Central memory CD8-positive, alpha-beta T cell (primary cell): ENCODE results near the gene ZFHX3.

Experiments used
- ATAC-seq: fragments of 150-1000 bp; cut with Tn5 transposase; replicated peaks from 2 replicates; pipeline ENCODE4 v1.10.0; 2022; ENCODE audit warnings: mild to moderate bottlenecking, moderate FRiP score, moderate number of reproducible peaks; ENCODE audit not compliant: poor library complexity, severe bottlenecking; ENCODE audit errors: extremely low read depth
- DNase-seq, 2 donors: peaks; one replicate each; pipeline ENCODE4 v3.0.0; 2021; ENCODE audit warnings: low spot score in 2 of 2
- H3K27ac Mint-ChIP-seq: one replicate; pipeline ENCODE4 v1.8.0; 2022; ENCODE audit warnings: low read depth, mild to moderate bottlenecking, moderate library complexity, mixed read lengths
- H3K27me3 Mint-ChIP-seq: one replicate; pipeline ENCODE4 v1.8.0; 2022; ENCODE audit warnings: mixed read lengths
- H3K36me3 Mint-ChIP-seq: one replicate; pipeline ENCODE4 v1.8.0; 2022; ENCODE audit warnings: mild to moderate bottlenecking, moderate library complexity, mixed read lengths; ENCODE audit not compliant: insufficient read depth
- H3K4me1 Mint-ChIP-seq: one replicate; pipeline ENCODE4 v1.8.0; 2022; ENCODE audit warnings: mixed read lengths
- H3K4me3 Mint-ChIP-seq: one replicate; pipeline ENCODE4 v1.8.0; 2022; ENCODE audit warnings: mild to moderate bottlenecking, moderate library complexity, mixed read lengths
- H3K9me3 Mint-ChIP-seq: one replicate; pipeline ENCODE4 v1.8.0; 2022; ENCODE audit warnings: mixed read lengths

Gene ZFHX3

GRCh38 chr16:73066331-73066926 is 18.5 kb upstream of the ZFHX3 start:
- no peak overlapping the region for H3K4me3 Mint-ChIP-seq
- H3K36me3 Mint-ChIP-seq: no peaks in the 10 kb centered on the region
- peaks cover 5% of the 10 kb centered on the region for H3K4me1 Mint-ChIP-seq
- ATAC-seq (no peak), DNase-seq (no peak)
- H3K9me3 Mint-ChIP-seq: no peaks in the 10 kb centered on the region
- peaks cover 57% of the 10 kb centered on the region for H3K27me3 Mint-ChIP-seq
- no peak overlapping the region for H3K27ac Mint-ChIP-seq

- Mint-ChIP-seq H3K27me3 (peaks cover 55% of the 10 kb centered on the region), H3K4me1 (peaks cover 5% of the 10 kb centered on the region), H3K9me3 (no peaks in the 10 kb centered on the region), H3K27ac (no peak overlapping the region), H3K36me3 (no peaks in the 10 kb centered on the region), H3K4me3 (no peak overlapping the region)
- DNase-seq (no peak), ATAC-seq (no peak)
These were observed 17.9 kb upstream of the ZFHX3 start for GRCh38 chr16:73065632-73066330.

DNA sequence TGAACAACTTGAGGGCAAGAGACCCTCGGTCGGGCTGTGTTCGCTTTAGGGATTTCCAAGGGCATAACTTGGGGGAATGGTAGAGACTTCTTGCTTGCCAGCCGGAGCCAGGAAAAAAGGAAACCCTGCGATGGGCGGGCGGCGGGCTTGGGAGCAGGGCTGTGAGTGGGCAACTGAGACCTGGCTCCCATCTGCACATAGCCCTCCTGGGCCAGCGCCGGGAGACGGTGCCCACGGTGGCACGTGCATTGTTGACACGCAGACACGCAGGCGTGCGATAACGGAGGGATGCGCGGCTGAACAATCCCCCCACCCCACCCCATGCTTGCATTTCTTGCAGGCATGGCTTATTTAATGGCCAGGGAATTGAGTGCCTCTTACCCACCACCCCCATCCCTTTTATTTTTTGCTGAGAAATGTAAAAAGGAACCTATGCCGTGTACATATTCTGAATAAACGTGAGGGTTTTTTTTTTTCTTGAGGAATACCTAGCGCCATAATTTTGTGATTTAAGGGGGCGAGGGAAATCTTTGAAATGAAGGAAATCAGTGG is 17.1 kb upstream of the ZFHX3 start:
- Mint-ChIP-seq H3K9me3 (no peaks in the 10 kb centered on the region), H3K4me3 (no peak overlapping the region), H3K27ac (no peak overlapping the region), H3K27me3 (peaks cover 55% of the 10 kb centered on the region), H3K36me3 (no peaks in the 10 kb centered on the region), H3K4me1 (peaks cover 5% of the 10 kb centered on the region)
- ATAC-seq: no peak
- no peak for DNase-seq

- Mint-ChIP-seq H3K36me3 (no peaks in the 10 kb centered on the region), H3K27me3 (peaks cover 58% of the 10 kb centered on the region)
- no peak for ATAC-seq
These were observed 16.5 kb upstream of the ZFHX3 start for GRCh38 chr16:73064212-73064993.

DNA sequence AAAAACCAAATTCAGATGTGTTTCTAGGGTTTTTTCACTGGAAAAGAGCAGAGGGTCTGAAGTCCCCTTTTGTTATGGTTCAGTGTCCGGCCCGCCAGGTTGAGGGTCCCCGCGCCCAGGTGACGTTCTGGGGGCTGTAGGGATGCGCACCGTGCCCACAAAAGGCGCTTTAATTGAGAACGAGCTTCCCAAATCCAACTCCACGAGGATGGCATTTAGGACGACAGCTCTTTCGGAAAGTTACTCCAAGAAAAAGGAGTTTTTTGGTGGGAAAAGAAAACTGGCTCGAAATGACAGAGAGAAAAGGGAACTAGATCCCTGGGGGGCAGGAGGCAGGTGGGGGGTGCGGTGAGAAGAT is 15.9 kb upstream of the ZFHX3 start:
- Mint-ChIP-seq H3K36me3 (peaks cover 2% of the 10 kb centered on the region), H3K27me3 (peaks cover 63% of the 10 kb centered on the region), H3K27ac (no peak overlapping the region), H3K4me3 (no peak overlapping the region), H3K4me1 (peaks cover 14% of the 10 kb centered on the region), H3K9me3 (no peaks in the 10 kb centered on the region)
- ATAC-seq: no peak
- no peak for DNase-seq

More at GRCh38 chr16:73064212-73064993, 16.5 kb upstream of the ZFHX3 start:
- Mint-ChIP-seq H3K4me1 (peaks cover 8% of the 10 kb centered on the region), H3K4me3 (no peak overlapping the region), H3K27ac (no peak overlapping the region), H3K9me3 (no peaks in the 10 kb centered on the region)
- no peak for DNase-seq

DNA sequence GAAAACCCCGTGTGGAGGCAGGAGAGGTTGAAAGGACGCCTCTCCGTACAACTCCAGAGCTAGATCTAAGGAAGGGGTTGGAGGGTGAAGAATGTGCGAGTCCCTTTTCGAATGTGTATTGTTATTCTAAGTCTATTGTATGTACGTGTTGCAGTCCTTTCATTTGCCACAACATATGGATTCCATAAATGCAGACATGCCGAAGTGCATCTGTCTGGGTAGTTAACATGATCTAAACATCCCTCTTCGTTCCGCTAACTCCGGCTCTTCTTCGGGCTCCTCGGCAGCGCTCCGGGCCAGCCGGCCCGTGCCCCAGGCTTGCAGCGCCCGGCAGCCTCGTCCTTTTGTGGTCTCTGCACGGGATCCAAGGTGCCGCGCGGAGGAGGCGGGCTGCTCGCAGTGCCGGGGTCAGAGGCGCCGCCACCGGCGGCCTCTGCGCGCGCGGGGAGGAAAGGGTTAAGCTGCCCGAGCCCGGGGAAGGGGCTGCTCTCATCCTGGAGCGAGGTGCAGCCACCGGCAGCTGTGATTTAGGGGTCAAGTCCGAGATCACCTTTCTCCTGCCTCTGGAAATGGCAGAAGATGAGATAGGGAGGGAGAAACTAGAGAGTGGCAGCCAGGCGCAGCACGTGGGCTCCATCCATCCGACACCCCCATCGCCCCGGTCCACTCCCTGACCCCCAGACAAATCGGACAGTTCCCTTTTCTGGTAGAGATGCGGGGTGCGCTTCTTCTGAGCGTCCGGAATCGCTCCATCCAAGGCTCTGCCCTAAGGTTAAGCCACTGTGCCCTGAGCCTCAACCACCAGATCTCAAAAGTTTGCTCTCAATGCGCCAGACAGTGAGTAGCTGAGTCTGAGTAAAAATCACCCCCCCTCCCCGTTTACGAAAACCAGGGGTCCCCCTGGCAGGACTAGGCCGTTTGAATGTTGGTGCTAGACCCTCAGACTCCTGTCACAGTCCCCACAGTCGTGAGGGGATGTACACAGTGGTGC is 15.1 kb upstream of the ZFHX3 start:
- peaks cover 15% of the 10 kb centered on the region for H3K4me1 Mint-ChIP-seq
- no peaks in the 10 kb centered on the region for H3K9me3 Mint-ChIP-seq
- H3K4me3 Mint-ChIP-seq: no peak overlapping the region
- no peak overlapping the region for H3K27ac Mint-ChIP-seq
- no peak for ATAC-seq
- no peak for DNase-seq
- peaks cover 2% of the 10 kb centered on the region for H3K36me3 Mint-ChIP-seq
- H3K27me3 Mint-ChIP-seq: peaks cover 61% of the 10 kb centered on the region

DNA sequence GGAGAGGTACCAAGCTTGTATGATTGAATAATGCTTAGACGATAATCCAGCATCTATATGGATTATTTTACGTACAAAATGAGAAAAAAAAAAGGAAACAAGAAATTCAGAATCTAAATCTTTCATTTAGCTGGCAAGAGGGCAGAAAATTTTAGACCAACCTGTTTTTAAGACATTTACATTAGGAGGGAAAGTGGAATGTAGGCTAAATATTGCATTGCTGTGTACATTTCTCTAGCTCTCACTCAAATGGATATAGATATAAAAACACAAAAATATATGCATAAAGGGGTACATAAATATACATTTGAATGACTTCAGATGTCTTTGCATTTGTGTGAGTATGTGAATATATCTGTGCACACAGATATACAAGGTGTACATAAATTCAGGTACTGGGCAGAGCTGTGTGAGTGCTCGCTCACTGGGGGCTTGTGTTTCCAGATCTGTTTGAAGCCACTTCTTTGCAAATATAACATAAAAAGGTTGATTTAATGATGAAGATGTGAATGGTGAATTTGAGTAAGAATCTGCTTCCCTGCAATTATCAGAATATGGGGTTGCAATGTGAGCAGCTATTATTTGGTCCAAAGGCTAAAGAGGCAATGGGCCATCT is 14.2 kb upstream of the ZFHX3 start:
- ATAC-seq: no peak
- Mint-ChIP-seq H3K36me3 (peaks cover 2% of the 10 kb centered on the region), H3K27me3 (peaks cover 56% of the 10 kb centered on the region), H3K9me3 (no peaks in the 10 kb centered on the region), H3K27ac (no peak overlapping the region), H3K4me3 (no peak overlapping the region), H3K4me1 (peaks cover 19% of the 10 kb centered on the region)
- DNase-seq: no peak

DNA sequence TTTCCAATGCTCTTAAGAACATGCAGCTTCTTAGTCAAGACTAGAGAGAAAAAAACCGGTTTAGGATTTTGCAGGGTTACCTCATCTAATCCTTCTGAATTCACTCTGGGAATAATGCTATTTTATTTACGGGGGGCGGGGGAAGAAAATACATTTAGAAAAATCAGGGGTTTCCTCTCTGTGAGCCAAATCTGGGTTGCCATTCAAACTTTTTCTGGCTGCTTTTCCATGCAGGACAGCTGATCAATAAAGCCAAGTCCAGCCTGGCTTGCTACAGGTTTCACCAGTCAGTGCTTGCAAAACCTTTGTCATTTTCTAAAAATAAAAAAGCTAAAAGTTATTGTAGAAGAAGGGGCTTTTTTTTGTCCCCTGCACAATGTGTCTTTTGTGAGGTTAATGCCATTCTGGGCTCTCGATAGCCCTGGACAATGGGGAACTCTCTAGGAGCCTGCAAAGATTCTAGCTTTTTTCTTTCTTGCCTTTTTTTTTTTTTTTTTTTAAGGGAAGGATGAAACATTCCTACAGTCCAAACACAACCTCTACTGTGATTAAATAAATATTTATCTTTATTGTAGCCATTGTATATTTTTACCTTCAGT is 13.1 kb upstream of the ZFHX3 start:
- H3K4me3 Mint-ChIP-seq: no peak overlapping the region

GRCh38 chr16:73059779-73060615 is 12.1 kb upstream of the ZFHX3 start:
- ATAC-seq (no peak), DNase-seq (no peak)
- Mint-ChIP-seq H3K4me1 (peaks cover 21% of the 10 kb centered on the region), H3K36me3 (peaks cover 2% of the 10 kb centered on the region), H3K4me3 (peak overlapping the region; percentile 80), H3K9me3 (no peaks in the 10 kb centered on the region), H3K27ac (no peak overlapping the region), H3K27me3 (peaks cover 56% of the 10 kb centered on the region)

More for the DNA sequence above, 13.1 kb upstream of the ZFHX3 start:
- Mint-ChIP-seq H3K36me3 (peaks cover 2% of the 10 kb centered on the region), H3K4me1 (peaks cover 21% of the 10 kb centered on the region), H3K27me3 (peaks cover 56% of the 10 kb centered on the region), H3K27ac (no peak overlapping the region), H3K9me3 (no peaks in the 10 kb centered on the region)
- DNase-seq (no peak), ATAC-seq (no peak)

DNA sequence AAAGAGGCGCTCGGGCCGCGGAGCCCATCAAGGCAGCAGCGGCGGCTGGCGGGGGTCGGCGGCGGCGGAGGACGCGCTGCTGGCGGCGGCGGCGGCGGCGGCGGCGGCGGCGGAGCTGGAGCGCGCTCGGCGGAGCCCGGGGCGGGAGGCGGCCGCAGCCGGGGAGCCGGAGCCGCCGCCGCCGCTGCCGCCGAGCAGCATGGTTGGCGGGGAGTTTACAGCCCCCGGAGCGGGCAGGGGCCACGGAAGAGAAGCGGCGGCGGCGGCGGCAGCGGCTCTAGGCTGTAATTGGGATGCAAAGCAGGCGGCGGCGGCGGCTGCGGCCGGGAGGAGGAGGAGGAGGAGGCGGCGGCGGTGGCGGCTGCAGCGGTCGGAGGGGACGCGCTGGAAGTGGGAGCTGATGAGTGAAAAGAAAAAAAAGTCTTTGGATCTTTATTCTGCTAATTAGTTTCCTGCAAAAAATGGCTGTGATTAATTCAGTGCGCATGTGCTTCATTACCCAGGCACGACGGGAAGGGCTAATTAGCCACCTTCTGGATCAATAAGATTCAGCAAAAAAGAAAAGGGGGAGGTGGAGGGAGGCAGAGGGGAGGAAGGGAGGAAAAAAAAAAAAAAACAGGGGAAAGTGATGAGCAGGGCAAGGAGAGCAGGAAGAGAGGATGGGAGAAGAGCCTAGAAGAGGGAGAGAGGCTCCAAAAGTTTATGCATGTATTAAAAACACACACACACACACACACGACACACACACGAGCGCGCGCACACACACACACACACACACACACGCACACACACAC is 10.9 kb upstream of the ZFHX3 start:
- H3K36me3 Mint-ChIP-seq: peaks cover 2% of the 10 kb centered on the region
- H3K27me3 Mint-ChIP-seq: peaks cover 50% of the 10 kb centered on the region
- no peak for DNase-seq
- H3K4me1 Mint-ChIP-seq: peaks cover 21% of the 10 kb centered on the region
- H3K9me3 Mint-ChIP-seq: no peaks in the 10 kb centered on the region
- peak overlapping the region; percentile 80 for H3K4me3 Mint-ChIP-seq
- no peak overlapping the region for H3K27ac Mint-ChIP-seq
- no peak for ATAC-seq
